Measurements from ENCODE around the gene FYCO1.

Gene FYCO1

GRCh38 chr3:45944830-45945620 is 50.6 kb downstream of the FYCO1 start:
- no peak overlapping the region for H3K27ac ChIP-seq (replicated peaks)
- DNase-seq (ENCODE audit: low read depth in 1 of 2, low spot score in 1 of 2), result no peak
- H3K27me3 ChIP-seq (ENCODE audit: insufficient read depth, poor library complexity, severe bottlenecking), result no peaks in the 10 kb centered on the region
- H3K4me3 ChIP-seq (replicated peaks; ENCODE audit: insufficient read depth, low read length), result no peak overlapping the region
- no peak for TF ChIP-seq POLR2AphosphoS5 (IDR thresholded peaks at IDR 0.05; ENCODE audit: low read depth)
- TF ChIP-seq REST (IDR thresholded peaks at IDR 0.05; ENCODE audit: insufficient replicate concordance, low read depth), result no peak

- DNase-seq (ENCODE audit: low read depth in 1 of 2, low spot score in 1 of 2), result no peak
- Histone ChIP-seq H3K27ac (replicated peaks) (no peak within 1 kb of the TSS), H3K4me3 (replicated peaks; ENCODE audit: insufficient read depth, low read length) (no peak within 1 kb of the TSS), H3K27me3 (ENCODE audit: insufficient read depth, poor library complexity, severe bottlenecking) (no peaks in the 10 kb centered on the region)
- TF ChIP-seq SPI1 (IDR thresholded peaks at IDR 0.05; ENCODE audit: borderline replicate concordance, low read depth), result no peak
- TF ChIP-seq REST (IDR thresholded peaks at IDR 0.05; ENCODE audit: insufficient replicate concordance, low read depth), result no peak
- TF ChIP-seq, protein P1, sequence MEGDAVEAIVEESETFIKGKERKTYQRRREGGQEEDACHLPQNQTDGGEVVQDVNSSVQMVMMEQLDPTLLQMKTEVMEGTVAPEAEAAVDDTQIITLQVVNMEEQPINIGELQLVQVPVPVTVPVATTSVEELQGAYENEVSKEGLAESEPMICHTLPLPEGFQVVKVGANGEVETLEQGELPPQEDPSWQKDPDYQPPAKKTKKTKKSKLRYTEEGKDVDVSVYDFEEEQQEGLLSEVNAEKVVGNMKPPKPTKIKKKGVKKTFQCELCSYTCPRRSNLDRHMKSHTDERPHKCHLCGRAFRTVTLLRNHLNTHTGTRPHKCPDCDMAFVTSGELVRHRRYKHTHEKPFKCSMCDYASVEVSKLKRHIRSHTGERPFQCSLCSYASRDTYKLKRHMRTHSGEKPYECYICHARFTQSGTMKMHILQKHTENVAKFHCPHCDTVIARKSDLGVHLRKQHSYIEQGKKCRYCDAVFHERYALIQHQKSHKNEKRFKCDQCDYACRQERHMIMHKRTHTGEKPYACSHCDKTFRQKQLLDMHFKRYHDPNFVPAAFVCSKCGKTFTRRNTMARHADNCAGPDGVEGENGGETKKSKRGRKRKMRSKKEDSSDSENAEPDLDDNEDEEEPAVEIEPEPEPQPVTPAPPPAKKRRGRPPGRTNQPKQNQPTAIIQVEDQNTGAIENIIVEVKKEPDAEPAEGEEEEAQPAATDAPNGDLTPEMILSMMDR (IDR thresholded peaks at IDR 0.05; ENCODE audit: insufficient read depth, low read length), result no peak
- no peak for TF ChIP-seq GABPA (IDR thresholded peaks at IDR 0.05; ENCODE audit: low read depth)
- no peak for TF ChIP-seq POLR2AphosphoS5 (IDR thresholded peaks at IDR 0.05; ENCODE audit: low read depth)
These were observed 52.3 kb downstream of the FYCO1 start, which contains the start of gene CXCR6 for GRCh38 chr3:45943207-45943846. Gene CXCR6, plus strand, starts transcription at chr3:45943464. Its CDS starts 3,018 bp downstream, at chr3:45946482.

- TF ChIP-seq POLR2AphosphoS5 (IDR thresholded peaks at IDR 0.05; ENCODE audit: low read depth), result no peak
- no peak for TF ChIP-seq SPI1 (IDR thresholded peaks at IDR 0.05; ENCODE audit: borderline replicate concordance, low read depth)
- TF ChIP-seq, protein P1 (IDR thresholded peaks at IDR 0.05; ENCODE audit: insufficient read depth, low read length), result no peak
- no peak for TF ChIP-seq REST (IDR thresholded peaks at IDR 0.05; ENCODE audit: insufficient replicate concordance, low read depth)
- no peak for TF ChIP-seq GABPA (IDR thresholded peaks at IDR 0.05; ENCODE audit: low read depth)
- DNase-seq (ENCODE audit: low read depth in 1 of 2, low spot score in 1 of 2), result no peak
- Histone ChIP-seq H3K4me3 (replicated peaks; ENCODE audit: insufficient read depth, low read length) (no peak overlapping the region), H3K27me3 (ENCODE audit: insufficient read depth, poor library complexity, severe bottlenecking) (no peaks in the 10 kb centered on the region), H3K27ac (replicated peaks) (no peak overlapping the region)
These were observed 53.4 kb downstream of the FYCO1 start for GRCh38 chr3:45942051-45942825.

Data from HL-60 (cell line).